Pulmonary artery endothelial cell (primary cell): Measurements from ENCODE around the gene L3MBTL3. TPM values are rescaled to one million over a fixed set of nuclear protein-coding genes. Genes with fewer than 3 reads are reported as not detected.

Experiments used
- DNase-seq: peaks from one replicate; pipeline ENCODE4 v3.0.0-alpha.2; 2011; ENCODE audit warnings: low read depth, low spot score
- total RNA-seq: library from RNA; depleted of rRNA; stranded (reverse); fragments of >200 nt; gene quantifications from 2 replicates; pipeline ENCODE4 v1.2.3, GENCODE V29; 2014

The L3MBTL3 gene
- total RNA-seq = 57.9 and 68.6 TPM in 2 replicates

DNA sequence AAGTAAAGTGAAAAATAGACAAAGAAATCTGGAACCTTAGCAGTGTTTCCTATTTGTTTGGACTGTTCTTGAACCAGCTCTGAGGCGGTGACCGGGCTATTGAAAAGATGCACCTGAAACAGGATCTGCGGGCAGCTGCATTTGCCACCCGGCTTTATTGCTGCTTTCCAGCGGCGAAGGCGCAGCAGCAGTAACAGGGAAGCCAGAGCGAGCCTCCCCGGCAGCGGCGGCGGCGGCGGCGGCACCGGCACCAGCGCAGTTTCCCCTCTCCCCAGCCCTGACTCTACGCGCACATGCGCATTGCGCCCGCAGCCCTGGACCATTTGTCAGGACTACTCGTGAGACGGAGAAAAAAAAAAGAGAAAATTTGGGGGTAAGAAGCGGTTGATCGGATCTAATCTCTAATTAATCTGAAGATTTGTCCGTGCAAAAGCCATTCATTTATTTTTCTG, at the start of gene L3MBTL3:
TSS of gene L3MBTL3 (plus strand) at position 290 of the 452 bp plus-strand sequence. CDS start 24,119 bp downstream, outside the sequence.
- DNase-seq = no peak

DNA sequence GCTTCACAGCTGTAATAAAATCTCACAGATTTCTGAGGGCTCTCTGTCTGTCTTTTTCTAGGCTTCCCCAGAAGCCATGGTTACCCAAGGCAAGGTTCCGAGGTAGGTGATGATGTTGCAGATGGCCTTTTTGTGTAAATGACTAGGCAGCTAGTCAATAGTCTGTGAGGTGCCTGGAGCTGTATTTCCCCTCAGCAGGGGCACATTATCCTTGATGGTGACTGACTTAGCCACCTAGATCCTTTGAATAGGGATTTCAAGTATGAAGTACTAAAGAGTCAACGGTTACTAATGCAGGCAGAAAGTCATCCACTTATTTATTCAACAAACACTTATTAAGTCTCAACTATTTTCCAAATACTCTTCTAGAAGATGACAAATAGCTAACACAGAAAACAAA, 49.3 kb upstream of the L3MBTL3 start:
- DNase-seq = no peak

DNA sequence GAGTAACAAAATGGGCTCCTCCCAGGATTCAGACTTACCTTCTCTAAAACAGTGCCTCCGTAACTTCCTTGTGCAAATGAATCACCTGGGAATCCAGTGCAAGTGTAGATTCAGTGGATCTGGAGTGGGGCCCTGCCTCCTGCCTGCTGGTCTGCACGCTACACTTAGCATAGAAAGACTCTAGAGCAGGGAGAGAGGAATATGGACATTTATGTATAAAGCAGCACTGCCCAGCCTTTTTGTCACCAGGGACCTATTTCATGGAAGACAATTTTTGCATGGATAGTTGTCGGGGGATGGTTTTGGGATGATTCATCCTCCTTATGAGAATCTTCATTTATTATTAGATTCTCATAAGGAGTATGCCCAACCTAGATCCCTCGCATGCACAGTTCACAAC, 42.3 kb upstream of the L3MBTL3 start:
- DNase-seq = no peak

GRCh38 chr6:129978148-129978916, 40.0 kb upstream of the L3MBTL3 start:
- DNase-seq = no peak

- DNase-seq = no peak
Measured at GRCh38 chr6:129980821-129981220, 37.6 kb upstream of the L3MBTL3 start.

DNA sequence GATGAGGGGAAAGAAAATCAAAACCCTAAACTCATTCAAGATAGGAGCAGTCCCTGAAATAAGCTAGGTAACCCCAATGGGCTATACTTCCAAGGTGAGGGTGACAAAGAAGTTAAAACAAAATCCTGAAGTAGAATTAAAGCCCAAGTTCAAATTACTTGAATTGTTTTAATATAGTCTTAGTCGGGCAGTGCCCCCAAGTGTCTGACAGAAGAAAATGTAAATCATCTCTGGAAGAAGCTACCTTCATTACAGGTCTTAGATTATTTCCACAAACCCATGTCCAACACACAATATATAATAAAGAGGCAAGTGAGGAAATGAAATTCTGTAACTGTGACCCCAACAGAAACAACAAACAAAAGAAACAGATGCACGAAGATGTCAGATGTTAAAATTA, 36.8 kb upstream of the L3MBTL3 start:
- no peak for DNase-seq

DNA sequence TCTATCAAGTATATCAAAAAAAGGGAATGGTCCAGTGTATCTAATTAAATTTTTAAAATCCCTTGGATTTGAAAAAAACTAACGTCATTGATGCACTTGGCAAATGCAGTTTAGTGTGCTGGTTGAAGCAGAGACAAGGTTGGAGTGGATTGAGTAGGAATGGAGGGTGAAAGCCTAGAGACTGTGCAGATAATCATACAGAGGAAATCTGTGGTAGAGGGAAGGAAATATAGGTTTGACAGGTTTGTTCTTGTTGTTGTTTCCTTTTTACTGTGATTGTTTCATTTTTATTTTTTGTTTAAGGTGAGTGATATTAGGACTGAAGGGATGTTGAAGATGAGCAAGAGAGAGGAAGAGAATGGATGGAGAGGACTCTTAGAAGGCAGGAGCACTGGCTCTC, 29.0 kb upstream of the L3MBTL3 start:
- no peak for DNase-seq

- DNase-seq = no peak
Measured at GRCh38 chr6:129992881-129993280, 25.5 kb upstream of the L3MBTL3 start.

DNA sequence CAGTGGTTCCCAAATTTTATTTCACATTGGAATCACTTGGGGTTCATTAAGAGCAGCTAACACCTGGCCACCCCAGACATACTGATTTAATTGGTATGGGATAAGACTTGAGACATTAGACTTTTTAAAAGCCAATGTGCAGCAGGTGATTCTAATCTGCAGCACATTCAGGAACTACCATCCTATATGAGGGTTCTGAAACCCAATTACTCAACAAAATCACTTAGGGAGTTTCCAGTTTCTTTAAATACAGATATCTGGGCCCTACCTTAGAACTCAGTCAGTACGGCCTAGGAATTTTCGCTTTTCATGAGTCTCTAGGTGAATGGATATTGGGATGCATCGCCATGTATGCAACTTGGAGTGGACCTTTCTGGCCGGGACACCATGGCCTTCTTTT, 24.0 kb upstream of the L3MBTL3 start:
- DNase-seq = no peak

DNA sequence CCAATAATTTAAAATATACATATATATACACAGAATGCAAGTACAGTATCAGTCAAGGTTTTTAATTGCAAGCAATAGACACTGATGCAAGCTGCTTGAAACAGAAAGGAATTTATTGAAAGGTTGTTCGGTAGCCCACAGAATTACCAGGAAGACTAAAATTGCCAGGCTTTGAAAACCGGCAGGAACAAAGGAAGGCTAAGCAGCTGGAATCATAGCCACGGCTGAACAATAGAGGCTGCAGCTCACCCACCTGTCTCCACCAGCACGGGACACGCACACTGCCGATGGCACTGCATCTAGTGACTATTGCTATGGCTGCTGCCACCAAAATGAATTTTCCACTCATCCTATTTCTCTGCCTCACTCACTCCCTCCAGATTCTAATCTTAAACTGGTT, 22.0 kb upstream of the L3MBTL3 start:
- DNase-seq = no peak

DNA sequence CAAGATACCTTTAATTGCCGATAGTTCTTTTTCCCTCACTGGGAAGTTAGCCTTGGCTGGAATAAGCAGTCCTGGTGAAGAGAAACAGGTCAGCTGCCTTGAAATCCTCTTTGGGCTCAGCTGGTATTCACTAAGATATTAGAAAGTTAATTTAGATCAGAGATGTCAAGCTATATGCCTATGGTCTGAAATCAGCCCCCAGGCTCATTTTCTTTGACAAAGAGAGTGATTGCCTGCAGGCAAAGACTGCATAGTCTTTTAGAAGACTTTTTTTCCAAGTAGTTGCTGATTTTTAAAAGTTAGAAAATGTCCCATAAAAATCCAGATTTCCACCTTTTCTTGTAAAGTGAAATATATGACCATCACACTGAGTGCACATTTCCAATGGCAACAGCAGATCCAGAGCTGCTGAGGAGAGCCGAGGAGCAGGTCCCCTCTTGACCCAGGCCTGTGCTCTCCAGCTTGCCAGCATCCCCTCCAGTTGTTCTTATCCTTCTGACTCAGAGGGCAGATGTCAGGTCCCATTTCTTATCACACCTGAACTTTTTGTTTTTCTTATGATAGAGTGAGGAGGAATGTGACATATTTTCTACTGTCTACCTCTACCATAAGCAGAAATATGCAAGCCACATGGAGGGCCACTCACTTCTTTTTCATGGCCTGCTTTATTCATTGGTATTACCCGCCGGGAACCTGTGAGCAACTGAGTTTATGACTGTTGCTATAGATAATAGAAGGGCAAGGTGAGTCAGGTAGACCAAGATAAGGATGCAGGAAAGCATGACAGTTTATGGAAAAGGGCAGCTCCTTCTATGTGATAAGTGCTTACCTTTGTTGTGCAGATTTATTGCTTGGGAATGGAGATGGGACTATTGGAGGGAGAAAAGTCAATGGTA, 17.6 kb upstream of the L3MBTL3 start:
- DNase-seq = no peak

- peak; percentile 84 for DNase-seq
Measured at GRCh38 chr6:130008236-130008873, 10.0 kb upstream of the L3MBTL3 start.

GRCh38 chr6:130009146-130009545, 9.2 kb upstream of the L3MBTL3 start:
- no peak for DNase-seq

GRCh38 chr6:130010387-130010786, 8.0 kb upstream of the L3MBTL3 start:
- DNase-seq = no peak

GRCh38 chr6:130012728-130013127, 5.7 kb upstream of the L3MBTL3 start:
- no peak for DNase-seq

DNA sequence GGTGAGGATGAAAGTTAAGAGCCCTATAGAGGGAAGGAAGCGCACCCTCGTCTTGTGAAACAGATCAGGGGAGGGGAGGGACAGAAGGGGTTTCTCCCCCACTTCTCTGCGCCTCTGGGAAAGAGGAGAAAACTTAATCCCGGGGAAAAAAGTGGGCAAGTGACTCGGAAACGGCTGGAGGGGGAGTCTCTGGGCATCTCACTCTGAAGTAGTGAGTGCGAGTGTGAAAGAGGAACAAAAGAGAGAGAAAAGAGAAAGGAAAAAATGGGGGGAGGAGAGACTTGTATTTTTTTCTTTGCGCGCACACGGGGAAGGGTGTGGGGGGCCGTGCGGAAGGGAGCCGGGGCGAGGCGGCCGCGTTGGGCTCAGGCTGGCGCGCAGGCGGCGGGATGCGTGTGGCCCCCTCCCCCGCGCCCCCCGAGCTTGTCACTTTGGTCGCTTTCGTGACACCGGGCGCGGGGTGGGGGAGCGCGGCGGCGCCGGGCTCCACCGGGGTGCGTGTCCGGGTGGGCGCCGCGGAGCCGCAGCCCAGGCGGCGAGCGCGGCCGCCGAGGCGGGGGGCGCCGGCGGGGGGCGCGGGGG, 454 bp downstream of the L3MBTL3 start:
- no peak for DNase-seq

- DNase-seq = no peak
Measured at GRCh38 chr6:130019326-130020072, 1.1 kb downstream of the L3MBTL3 start.

GRCh38 chr6:130020073-130020906, 1.9 kb downstream of the L3MBTL3 start:
- DNase-seq = no peak

GRCh38 chr6:130020907-130021629, 2.7 kb downstream of the L3MBTL3 start:
- DNase-seq = peak; percentile 77
